Measurements from ENCODE around the gene SUGCT.

DNA sequence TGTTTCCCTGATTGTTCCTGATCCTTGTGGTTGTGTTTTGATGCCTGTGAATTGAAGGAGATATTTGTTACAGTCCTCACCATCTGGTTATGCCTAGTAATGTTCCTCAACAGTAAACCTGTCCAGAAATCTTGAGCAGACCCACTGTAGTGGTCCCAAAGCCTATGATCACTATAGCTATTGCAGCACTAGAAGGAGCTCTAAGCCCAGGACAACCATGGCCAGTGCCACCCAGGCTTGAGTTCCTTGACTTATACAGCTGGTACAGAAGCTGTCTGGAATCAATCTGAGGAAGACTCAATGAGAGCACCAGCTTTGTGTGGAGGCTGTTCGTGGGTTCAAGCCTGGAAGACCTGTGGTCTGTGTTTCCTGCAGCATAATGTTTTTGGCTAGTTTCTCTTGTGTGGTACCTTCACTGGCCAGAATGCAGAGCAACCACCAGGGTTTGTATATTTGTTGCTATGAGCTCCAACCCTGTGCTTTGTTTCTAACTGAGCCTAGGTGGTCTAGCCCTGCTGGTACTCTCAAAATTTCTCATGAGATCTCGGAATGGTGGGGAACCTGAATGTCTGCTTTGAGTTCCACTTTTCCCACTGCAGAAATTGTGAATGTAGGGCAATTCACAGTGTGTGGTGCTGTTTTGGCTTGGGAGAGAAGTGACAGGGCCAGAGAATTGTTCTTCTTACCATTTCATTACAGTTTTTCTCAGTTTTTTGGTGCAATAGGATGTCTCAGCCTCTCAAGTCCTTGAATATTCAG is 355.2 kb downstream of the SUGCT start:
- TF ChIP-seq, protein P1, sequence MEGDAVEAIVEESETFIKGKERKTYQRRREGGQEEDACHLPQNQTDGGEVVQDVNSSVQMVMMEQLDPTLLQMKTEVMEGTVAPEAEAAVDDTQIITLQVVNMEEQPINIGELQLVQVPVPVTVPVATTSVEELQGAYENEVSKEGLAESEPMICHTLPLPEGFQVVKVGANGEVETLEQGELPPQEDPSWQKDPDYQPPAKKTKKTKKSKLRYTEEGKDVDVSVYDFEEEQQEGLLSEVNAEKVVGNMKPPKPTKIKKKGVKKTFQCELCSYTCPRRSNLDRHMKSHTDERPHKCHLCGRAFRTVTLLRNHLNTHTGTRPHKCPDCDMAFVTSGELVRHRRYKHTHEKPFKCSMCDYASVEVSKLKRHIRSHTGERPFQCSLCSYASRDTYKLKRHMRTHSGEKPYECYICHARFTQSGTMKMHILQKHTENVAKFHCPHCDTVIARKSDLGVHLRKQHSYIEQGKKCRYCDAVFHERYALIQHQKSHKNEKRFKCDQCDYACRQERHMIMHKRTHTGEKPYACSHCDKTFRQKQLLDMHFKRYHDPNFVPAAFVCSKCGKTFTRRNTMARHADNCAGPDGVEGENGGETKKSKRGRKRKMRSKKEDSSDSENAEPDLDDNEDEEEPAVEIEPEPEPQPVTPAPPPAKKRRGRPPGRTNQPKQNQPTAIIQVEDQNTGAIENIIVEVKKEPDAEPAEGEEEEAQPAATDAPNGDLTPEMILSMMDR (IDR thresholded peaks at IDR 0.05): no peak
- TF ChIP-seq POLR2A (IDR thresholded peaks at IDR 0.05): no peak
